Liver (tissue), 9 donors: Measurements from ENCODE around the gene JMJD6. TPM values are rescaled to one million over a fixed set of nuclear protein-coding genes. Genes with fewer than 3 reads are reported as not detected.

Source experiments
- DNase-seq: peaks from one replicate; pipeline ENCODE4 v3.0.0-alpha.2; 2017; ENCODE audit warnings: low spot score
- H3K27ac ChIP-seq, 2 donors: one replicate each; pipeline ENCODE4 v1.7.0; 2013; ENCODE audit warnings: inconsistent platforms in 2 of 2, low read length in 2 of 2, control low read depth in 1 of 2, low read depth in 1 of 2, mild to moderate bottlenecking in 1 of 2
- H3K27me3 ChIP-seq, 4 donors: one replicate each; pipeline versions ENCODE4 v1.6.1 to v1.7.0; 2013; ENCODE audit warnings: low read length in 3 of 4, inconsistent platforms in 1 of 4, mild to moderate bottlenecking in 1 of 4, moderate library complexity in 1 of 4; ENCODE audit not compliant: control insufficient read depth in 4 of 4, insufficient read depth in 4 of 4
- H3K36me3 ChIP-seq, 4 donors: one replicate each; pipeline versions ENCODE4 v1.6.1 to v1.7.0; 2013; ENCODE audit warnings: low read length in 3 of 4, mild to moderate bottlenecking in 3 of 4, low read depth in 1 of 4, moderate library complexity in 1 of 4; ENCODE audit not compliant: control insufficient read depth in 4 of 4, insufficient read depth in 3 of 4
- H3K4me1 ChIP-seq, 4 donors: one replicate each; pipeline versions ENCODE4 v1.6.1 to v1.7.0; 2013; ENCODE audit warnings: low read length in 3 of 4, mild to moderate bottlenecking in 3 of 4, moderate library complexity in 1 of 4; ENCODE audit not compliant: control insufficient read depth in 4 of 4, insufficient read depth in 4 of 4
- H3K4me3 ChIP-seq, 3 donors: one replicate each; pipeline versions ENCODE4 v1.6.1 to v1.7.0; 2013; ENCODE audit warnings: low read length in 3 of 3, control low read depth in 1 of 3, low read depth in 1 of 3, mild to moderate bottlenecking in 1 of 3
- H3K9ac ChIP-seq, 2 donors: one replicate each; pipeline ENCODE4 v1.7.0; 2013; ENCODE audit warnings: low read length in 2 of 2, mild to moderate bottlenecking in 2 of 2, moderate library complexity in 2 of 2, control low read depth in 1 of 2, low read depth in 1 of 2
- H3K9me3 ChIP-seq, 4 donors: one replicate each; pipeline versions ENCODE4 v1.6.1 to v1.7.0; 2013; ENCODE audit warnings: low read length in 3 of 4; ENCODE audit not compliant: control insufficient read depth in 4 of 4
- ATF3 ChIP-seq: IDR thresholded peaks from 2 replicates; pipeline ENCODE4 v1.6.1; 2016; ENCODE audit warnings: antibody characterized with exemption
- CTCF ChIP-seq: fragments of 150-350 bp; IDR thresholded peaks from 2 replicates; pipeline ENCODE4 v1.5.1; 2017; ENCODE audit warnings: improper control_type of control experiment, low read depth, low read length; ENCODE audit not compliant: missing input control
- EGR1 ChIP-seq, 2 donors: IDR thresholded peaks; 2 replicates each; pipeline ENCODE4 v1.6.1; 2016 to 2018; ENCODE audit warnings: antibody characterized with exemption in 2 of 2, low read depth in 2 of 2
- FOXA1 ChIP-seq: IDR thresholded peaks from 2 replicates; pipeline ENCODE4 v1.6.1; 2016; ENCODE audit warnings: antibody characterized with exemption
- FOXA2 ChIP-seq: IDR thresholded peaks from 2 replicates; pipeline ENCODE4 v1.6.1; 2016; ENCODE audit warnings: antibody characterized with exemption
- GABPA ChIP-seq, 2 donors: IDR thresholded peaks in 1 of 2; conservative IDR thresholded peaks in 1 of 2; 2 replicates each; pipeline ENCODE4 v1.6.1; 2016; ENCODE audit warnings: antibody characterized with exemption in 2 of 2, mild to moderate bottlenecking in 1 of 2, moderate library complexity in 1 of 2
- HNF4A ChIP-seq, 2 donors: conservative IDR thresholded peaks; 2 replicates each; pipeline ENCODE4 v1.6.1; 2016; ENCODE audit warnings: antibody characterized with exemption in 2 of 2, mild to moderate bottlenecking in 2 of 2
- HNF4G ChIP-seq: IDR thresholded peaks from 2 replicates; pipeline ENCODE4 v1.6.1; 2016; ENCODE audit warnings: antibody characterized with exemption
- JUND ChIP-seq, 2 donors: IDR thresholded peaks; 2 replicates each; pipeline ENCODE4 v1.6.1; 2016; ENCODE audit warnings: antibody characterized with exemption in 2 of 2
- NR2F2 ChIP-seq: IDR thresholded peaks from 2 replicates; pipeline ENCODE4 v1.6.1; 2016; ENCODE audit warnings: antibody characterized with exemption
- RAD21 ChIP-seq, 2 donors: IDR thresholded peaks; 2 replicates each; pipeline ENCODE4 v1.6.1; 2016; ENCODE audit warnings: antibody characterized with exemption in 2 of 2, mild to moderate bottlenecking in 2 of 2
- REST ChIP-seq: IDR thresholded peaks from 2 replicates; pipeline ENCODE4 v1.6.1; 2016; ENCODE audit warnings: antibody characterized with exemption, mild to moderate bottlenecking
- RXRA ChIP-seq, 2 donors: IDR thresholded peaks; 2 replicates each; pipeline ENCODE4 v1.6.1; 2017 to 2018; ENCODE audit warnings: antibody characterized with exemption in 2 of 2, mild to moderate bottlenecking in 1 of 2
- SP1 ChIP-seq: IDR thresholded peaks from 2 replicates; pipeline ENCODE4 v1.6.1; 2018; ENCODE audit warnings: antibody characterized with exemption, mild to moderate bottlenecking
- TAF1 ChIP-seq: conservative IDR thresholded peaks from 2 replicates; pipeline ENCODE4 v1.6.1; 2016; ENCODE audit warnings: antibody characterized with exemption, mild to moderate bottlenecking
- YY1 ChIP-seq: IDR thresholded peaks from 2 replicates; pipeline ENCODE4 v1.6.1; 2016; ENCODE audit warnings: antibody characterized with exemption, mild to moderate bottlenecking
- WGBS: extraction: QIAGEN DNeasy Blood & Tissue Kit; methylation state at CpG from one replicate; pipeline ENCODE4 v1.1.7; 2013; 5-methylcytosine and 5-hydroxymethylcytosine counted together
- polyA plus RNA-seq, 2 donors: library from polyadenylated mRNA; stranded (reverse) in 1 of 2; unstranded in 1 of 2; fragments of 200-250 nt in 1 of 2; fragments of >200 nt in 1 of 2; fragmentation: Nextera tagmentation in 1 of 2; extraction: Ambion mirVana in 1 of 2; gene quantifications; one replicate each; pipeline versions ENCODE4 v1.2.1 to v1.2.3, GENCODE V29; 2013 to 2015
- total RNA-seq, 2 donors: library from RNA; depleted of rRNA; stranded (reverse); fragments of >200 nt; gene quantifications; one replicate each; pipeline ENCODE4 v1.2.3, GENCODE V29; 2014
- TF ChIP-seq, protein P1 (sequence below): IDR thresholded peaks from 2 replicates; pipeline ENCODE4 v1.6.1; 2016; ENCODE audit warnings: antibody characterized with exemption
- TF ChIP-seq, protein P2 (sequence below): IDR thresholded peaks from 2 replicates; pipeline ENCODE4 v1.6.1; 2016; ENCODE audit warnings: antibody characterized with exemption
- donor health status: healthy.
- donor health status: healthy.
- donor health status: healthy.
- donor health status: healthy.
- donor health status: healthy.

The JMJD6 gene
- total and polyA plus RNA-seq, 4 donors: 9.9 to 16.1 (median 11.2) TPM

- Histone ChIP-seq H3K27ac (no peak overlapping the region), H3K36me3 (peaks cover 19 to 75% (median 67%) of the 10 kb centered on the region in 4 donors), H3K4me1 (peaks cover 3 to 14% (median 6%) of the 10 kb centered on the region in 4 donors), H3K27me3 (no peaks in the 10 kb centered on the region), H3K4me3 (no peak overlapping the region), H3K9ac (no peak overlapping the region), H3K9me3 (no peaks in the 10 kb centered on the region)
- 96% methylated on average over 9 of the region's 9 CpGs for WGBS
- DNase-seq: no peak
- TF ChIP-seq SP1 (no peak), NR2F2 (no peak), CTCF (no peak), FOXA2 (no peak), TAF1 (no peak), FOXA1 (no peak), REST (no peak), EGR1 (IDR thresholded peaks at IDR 0.05; ENCODE audit: low read depth in 2 of 2) (no peak), RAD21 (IDR thresholded peaks at IDR 0.05) (no peak), JUND (IDR thresholded peaks at IDR 0.05) (no peak)
Observed at GRCh38 chr17:76720211-76720610, 6.2 kb downstream of the JMJD6 start.

GRCh38 chr17:76718516-76718915 lies 7.9 kb downstream of the JMJD6 start:
- WGBS: 93% methylated on average over 16 of the region's 16 CpGs
- no peak for TF ChIP-seq SP1
- TF ChIP-seq HNF4A (conservative IDR thresholded peaks at IDR 0.05): no peak
- no peak for TF ChIP-seq NR2F2
- no peak for TF ChIP-seq TAF1
- no peak for TF ChIP-seq EGR1 (IDR thresholded peaks at IDR 0.05; ENCODE audit: low read depth in 2 of 2)
- TF ChIP-seq YY1: no peak
- TF ChIP-seq FOXA2: no peak
- TF ChIP-seq HNF4G: no peak
- TF ChIP-seq, protein P1, sequence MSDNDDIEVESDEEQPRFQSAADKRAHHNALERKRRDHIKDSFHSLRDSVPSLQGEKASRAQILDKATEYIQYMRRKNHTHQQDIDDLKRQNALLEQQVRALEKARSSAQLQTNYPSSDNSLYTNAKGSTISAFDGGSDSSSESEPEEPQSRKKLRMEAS: no peak
- TF ChIP-seq FOXA1: no peak
- TF ChIP-seq CTCF: no peak
- no peak for TF ChIP-seq JUND (IDR thresholded peaks at IDR 0.05)
- no peak for TF ChIP-seq RAD21 (IDR thresholded peaks at IDR 0.05)
- TF ChIP-seq, protein P2, sequence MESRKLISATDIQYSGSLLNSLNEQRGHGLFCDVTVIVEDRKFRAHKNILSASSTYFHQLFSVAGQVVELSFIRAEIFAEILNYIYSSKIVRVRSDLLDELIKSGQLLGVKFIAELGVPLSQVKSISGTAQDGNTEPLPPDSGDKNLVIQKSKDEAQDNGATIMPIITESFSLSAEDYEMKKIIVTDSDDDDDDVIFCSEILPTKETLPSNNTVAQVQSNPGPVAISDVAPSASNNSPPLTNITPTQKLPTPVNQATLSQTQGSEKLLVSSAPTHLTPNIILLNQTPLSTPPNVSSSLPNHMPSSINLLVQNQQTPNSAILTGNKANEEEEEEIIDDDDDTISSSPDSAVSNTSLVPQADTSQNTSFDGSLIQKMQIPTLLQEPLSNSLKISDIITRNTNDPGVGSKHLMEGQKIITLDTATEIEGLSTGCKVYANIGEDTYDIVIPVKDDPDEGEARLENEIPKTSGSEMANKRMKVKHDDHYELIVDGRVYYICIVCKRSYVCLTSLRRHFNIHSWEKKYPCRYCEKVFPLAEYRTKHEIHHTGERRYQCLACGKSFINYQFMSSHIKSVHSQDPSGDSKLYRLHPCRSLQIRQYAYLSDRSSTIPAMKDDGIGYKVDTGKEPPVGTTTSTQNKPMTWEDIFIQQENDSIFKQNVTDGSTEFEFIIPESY: no peak
- TF ChIP-seq REST: no peak
- no peak for TF ChIP-seq ATF3
- no peak for TF ChIP-seq RXRA (IDR thresholded peaks at IDR 0.05)
- no peak for TF ChIP-seq GABPA (IDR thresholded peaks at IDR 0.05 in 1 of 2, conservative IDR thresholded peaks at IDR 0.05 in 1 of 2)
- Histone ChIP-seq H3K4me3 (no peak overlapping the region), H3K9me3 (no peaks in the 10 kb centered on the region), H3K9ac (no peak overlapping the region), H3K27me3 (no peaks in the 10 kb centered on the region), H3K4me1 (peaks cover 0 to 10% (median 0%) of the 10 kb centered on the region in 4 donors), H3K27ac (no peak overlapping the region), H3K36me3 (peaks cover 18 to 73% (median 63%) of the 10 kb centered on the region in 4 donors)
- no peak for DNase-seq
